Occipital lobe (tissue), 2 donors: ENCODE data around the gene OR4C46. TPM values are rescaled to one million over a fixed set of nuclear protein-coding genes. Genes with fewer than 3 reads are reported as not detected.
"Not testable (repeated sequence)": the region's sequence is repeated elsewhere in the genome, so short reads cannot be mapped to it uniquely, and the experiment has no call there.

Source experiments
- DNase-seq: peaks from one replicate; lab custom pipeline; 2025; lab: John Stamatoyannopoulos, UW
- total RNA-seq: library from RNA; depleted of rRNA; stranded (reverse); fragments of >200 nt; gene quantifications from one replicate; pipeline ENCODE4 v1.2.3, GENCODE V29; 2014

OR4C46 gene
- total RNA-seq = not detected

- DNase-seq = no peak
Observed at GRCh38 chr11:54603898-54604297, at the start of gene OR4C46. OR4C46 (minus strand) TSS chr11:54603998; CDS start chr11:54603998, 0 bp downstream.

- not testable (repeated sequence) for DNase-seq
Observed at GRCh38 chr11:54645606-54646005, 41.8 kb upstream of the OR4C46 start.

- not testable (repeated sequence) for DNase-seq
Observed at GRCh38 chr11:54561439-54561838, 42.4 kb downstream of the OR4C46 start.

GRCh38 chr11:54558919-54559318, 44.9 kb downstream of the OR4C46 start:
- no peak for DNase-seq

GRCh38 chr11:54558407-54558806, 45.4 kb downstream of the OR4C46 start:
- no peak for DNase-seq

Other genes with a start within 250 kb of the OR4C46 start
- not detected for gene OR4A5, start 102.8 kb upstream of the OR4C46 start, total RNA-seq